Measurements from ENCODE around the gene PHRF1.

GRCh38 chr11:575996-576768, at the start of gene PHRF1:
- TF ChIP-seq CTCF (IDR thresholded peaks at IDR 0.05 in 2 of 3, conservative IDR thresholded peaks at IDR 0.05 in 1 of 3; ENCODE audit: insufficient read depth in 2 of 3, low read depth in 1 of 3, low read length in 3 of 3) (no peak), TCFL5 (CRISPR knock-in tag; conservative IDR thresholded peaks at IDR 0.05) (no peak), SPI1 (IDR thresholded peaks at IDR 0.05; ENCODE audit: borderline replicate concordance, low read depth, low read length) (no peak), ZKSCAN1 (IDR thresholded peaks at IDR 0.05; ENCODE audit: low read depth, low read length) (no peak), EP300 (IDR thresholded peaks at IDR 0.05; ENCODE audit: low read length) (no peak), MAZ (CRISPR knock-in tag; conservative IDR thresholded peaks at IDR 0.05 in 1 of 2, IDR thresholded peaks at IDR 0.05 in 1 of 2) (peak; percentile 43 to 49), SAFB2 (IDR thresholded peaks at IDR 0.05; ENCODE audit: borderline replicate concordance, low read depth, low read length, severe bottlenecking) (no peak), ZNF354B (CRISPR knock-in tag; IDR thresholded peaks at IDR 0.05) (no peak), HDGF (IDR thresholded peaks at IDR 0.05) (no peak), MYC (IDR thresholded peaks at IDR 0.05; ENCODE audit: low read depth, low read length) (peak; percentile 82), MYC (CRISPR knock-in tag; IDR thresholded peaks at IDR 0.05; ENCODE audit: borderline replicate concordance, low read depth) (no peak)

All from K562 (cell line).